ENCODE measurements around the gene RUSF1.
"Not testable (repeated sequence)": the region's sequence is repeated elsewhere in the genome, so short reads cannot be mapped to it uniquely, and the experiment has no call there.

Gene RUSF1

GRCh38 chr16:31485571-31485970 lies 22.6 kb downstream of the RUSF1 start:
- no peak for DNase-seq

- peak in 1 of 4 experiments; percentile 29 for DNase-seq
Measured at GRCh38 chr16:31484491-31485171, 23.6 kb downstream of the RUSF1 start.

- not testable (repeated sequence) for DNase-seq
Measured at GRCh38 chr16:31484048-31484447, 24.1 kb downstream of the RUSF1 start.

GRCh38 chr16:31483081-31483480 lies 25.1 kb downstream of the RUSF1 start, which contains the start of gene SLC5A2:
Gene SLC5A2 (plus strand): TSS chr16:31483123. CDS start chr16:31483137, 14 bp downstream.
- no peak for DNase-seq

GRCh38 chr16:31480851-31481536 lies 27.2 kb downstream of the RUSF1 start:
- peak; percentile 31 to 57 (median 52) for DNase-seq

GRCh38 chr16:31479751-31480150 lies 28.4 kb downstream of the RUSF1 start:
- no peak for DNase-seq

- DNase-seq: no peak
Measured at GRCh38 chr16:31478956-31479355, 29.2 kb downstream of the RUSF1 start.

- peak in 1 of 4 experiments; percentile 22 for DNase-seq
Measured at GRCh38 chr16:31477220-31478216, 30.7 kb downstream of the RUSF1 start.

GRCh38 chr16:31476303-31477219 lies 31.6 kb downstream of the RUSF1 start:
- peak; percentile 59 to 85 (median 74) for DNase-seq

- DNase-seq: no peak
Measured at GRCh38 chr16:31475946-31476302, 32.3 kb downstream of the RUSF1 start.

- no peak for DNase-seq
Measured at GRCh38 chr16:31474773-31475738, 33.1 kb downstream of the RUSF1 start.

GRCh38 chr16:31474173-31474714 lies 33.9 kb downstream of the RUSF1 start:
- peak in 1 of 4 experiments; percentile 21 for DNase-seq

GRCh38 chr16:31473264-31473984 lies 34.8 kb downstream of the RUSF1 start:
- DNase-seq: no peak

- DNase-seq: peak in 3 of 4 experiments; percentile 25 to 38 (median 34)
Measured at GRCh38 chr16:31472709-31473203, 35.4 kb downstream of the RUSF1 start.

GRCh38 chr16:31471875-31472708 lies 36.1 kb downstream of the RUSF1 start, which contains the start of gene TGFB1I1:
Gene TGFB1I1 (plus strand): TSS chr16:31472152. CDS start chr16:31472189, 37 bp downstream.
- peak in 1 of 4 experiments; percentile 36 for DNase-seq

GRCh38 chr16:31471241-31471874 lies 36.8 kb downstream of the RUSF1 start:
- DNase-seq: no peak

- no peak for DNase-seq
Measured at GRCh38 chr16:31470615-31471014, 37.6 kb downstream of the RUSF1 start.

- no peak for DNase-seq
Measured at GRCh38 chr16:31467858-31468257, 40.3 kb downstream of the RUSF1 start.
